ENCODE results near the gene OCSTAMP.

Gene OCSTAMP

GRCh38 chr20:46572790-46573189, 22.3 kb upstream of the OCSTAMP start:
- no peak for DNase-seq

- DNase-seq = no peak
Observed at GRCh38 chr20:46572153-46572552, 21.7 kb upstream of the OCSTAMP start.

DNA sequence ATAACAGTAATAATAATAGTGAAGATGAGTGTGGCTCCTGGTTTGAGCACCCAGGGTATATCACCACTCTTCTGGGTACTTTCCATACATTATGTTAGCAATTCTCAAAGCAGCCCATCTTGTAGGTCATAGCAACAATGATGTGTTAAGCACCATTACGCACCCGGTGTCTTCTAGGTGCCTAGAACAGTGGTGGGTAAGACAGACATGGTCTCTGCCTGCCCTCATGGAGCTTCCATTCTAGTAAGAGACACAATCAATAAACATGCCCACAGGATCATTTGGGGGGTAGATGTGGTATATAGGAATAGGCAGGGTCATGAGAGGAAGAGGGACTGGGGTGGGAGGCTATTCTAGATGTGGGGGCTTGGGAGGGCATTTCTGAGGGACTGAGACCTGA, 21.0 kb upstream of the OCSTAMP start:
- DNase-seq = no peak

GRCh38 chr20:46570956-46571355, 20.5 kb upstream of the OCSTAMP start:
- DNase-seq = no peak

GRCh38 chr20:46569961-46570360, 19.5 kb upstream of the OCSTAMP start:
- no peak for DNase-seq

DNA sequence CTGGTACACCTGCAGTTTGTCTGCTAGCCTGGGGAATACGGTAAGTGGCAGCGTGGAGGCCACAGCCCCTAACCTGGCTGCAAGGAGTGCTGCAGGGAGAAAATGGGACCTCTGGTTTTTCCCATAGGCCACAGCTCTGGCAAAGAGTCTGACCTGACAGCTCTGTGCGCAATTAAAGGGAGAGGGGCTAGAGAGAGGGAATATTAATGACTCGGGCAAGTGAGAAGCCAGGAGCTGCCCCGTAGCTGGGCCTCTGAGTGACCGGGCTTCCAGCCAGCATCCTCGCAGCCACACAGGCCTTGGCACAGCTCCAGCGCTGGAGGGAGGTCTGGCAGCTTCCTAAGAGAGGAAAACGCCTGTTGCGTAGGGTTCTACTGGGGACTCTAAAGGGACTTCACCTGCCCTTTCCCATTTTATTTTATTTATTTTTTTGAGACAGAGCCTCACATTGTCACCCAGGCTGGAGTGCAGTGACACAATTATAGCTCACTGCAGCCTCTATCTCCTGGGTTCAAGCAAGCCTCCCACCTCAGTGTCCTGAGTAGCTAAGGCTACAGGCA, 18.2 kb upstream of the OCSTAMP start:
- DNase-seq = no peak

DNA sequence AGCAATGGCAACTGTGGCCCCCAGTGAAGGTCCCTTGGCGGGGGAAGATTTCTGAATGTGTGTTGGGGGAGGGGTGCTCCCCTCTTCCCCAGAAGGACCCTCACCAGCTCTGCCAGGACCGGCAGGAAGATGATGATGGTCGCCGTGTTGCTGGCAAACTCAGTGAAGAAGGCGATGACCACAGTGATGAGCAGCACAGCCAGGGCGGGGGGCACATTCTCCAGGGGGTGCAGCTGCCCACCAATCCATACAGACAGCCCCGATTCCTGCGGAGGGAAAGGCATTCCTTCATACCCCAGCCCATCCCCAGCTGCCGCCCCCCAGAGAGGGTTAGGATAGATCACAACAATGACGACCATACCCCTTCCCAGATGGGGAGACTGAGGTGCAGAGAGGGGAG, 15.7 kb upstream of the OCSTAMP start:
- no peak for DNase-seq

- DNase-seq = no peak
Observed at GRCh38 chr20:46564241-46564957, 13.9 kb upstream of the OCSTAMP start.

GRCh38 chr20:46563860-46564221, 13.4 kb upstream of the OCSTAMP start:
- DNase-seq = no peak

DNA sequence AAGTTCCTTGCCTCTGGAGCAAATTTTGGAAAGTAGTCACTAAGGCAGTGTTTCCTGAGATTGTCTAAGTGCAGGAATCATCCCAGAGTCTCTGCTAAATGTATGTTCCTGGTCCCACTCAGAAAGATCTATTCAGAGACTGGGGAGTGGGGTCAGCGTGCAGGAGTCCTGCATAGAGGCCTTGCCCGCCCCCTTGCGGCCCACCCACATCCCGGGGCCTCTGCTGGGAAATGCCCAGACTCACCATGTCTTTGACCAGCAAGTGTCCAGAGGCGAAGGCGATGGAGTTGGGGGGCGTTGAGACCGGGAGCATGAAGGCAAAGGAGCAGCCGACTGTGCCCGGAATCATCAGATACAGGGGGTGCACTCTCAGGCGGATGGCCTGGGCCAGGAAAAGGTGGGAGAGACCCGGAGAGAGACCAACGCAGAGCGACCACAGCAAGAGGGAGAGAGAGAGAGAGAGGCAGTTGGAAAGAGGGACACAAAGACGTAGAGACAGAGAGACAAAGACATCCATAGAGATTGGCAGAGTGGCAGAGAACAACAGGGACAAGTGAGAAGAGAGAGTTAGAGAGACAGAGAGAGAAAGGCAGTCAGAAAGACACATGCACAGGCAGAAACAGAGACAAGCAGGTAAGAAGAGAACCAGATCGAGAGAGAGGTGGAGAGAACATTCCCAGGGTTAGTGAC, 12.9 kb upstream of the OCSTAMP start:
- DNase-seq = no peak

DNA sequence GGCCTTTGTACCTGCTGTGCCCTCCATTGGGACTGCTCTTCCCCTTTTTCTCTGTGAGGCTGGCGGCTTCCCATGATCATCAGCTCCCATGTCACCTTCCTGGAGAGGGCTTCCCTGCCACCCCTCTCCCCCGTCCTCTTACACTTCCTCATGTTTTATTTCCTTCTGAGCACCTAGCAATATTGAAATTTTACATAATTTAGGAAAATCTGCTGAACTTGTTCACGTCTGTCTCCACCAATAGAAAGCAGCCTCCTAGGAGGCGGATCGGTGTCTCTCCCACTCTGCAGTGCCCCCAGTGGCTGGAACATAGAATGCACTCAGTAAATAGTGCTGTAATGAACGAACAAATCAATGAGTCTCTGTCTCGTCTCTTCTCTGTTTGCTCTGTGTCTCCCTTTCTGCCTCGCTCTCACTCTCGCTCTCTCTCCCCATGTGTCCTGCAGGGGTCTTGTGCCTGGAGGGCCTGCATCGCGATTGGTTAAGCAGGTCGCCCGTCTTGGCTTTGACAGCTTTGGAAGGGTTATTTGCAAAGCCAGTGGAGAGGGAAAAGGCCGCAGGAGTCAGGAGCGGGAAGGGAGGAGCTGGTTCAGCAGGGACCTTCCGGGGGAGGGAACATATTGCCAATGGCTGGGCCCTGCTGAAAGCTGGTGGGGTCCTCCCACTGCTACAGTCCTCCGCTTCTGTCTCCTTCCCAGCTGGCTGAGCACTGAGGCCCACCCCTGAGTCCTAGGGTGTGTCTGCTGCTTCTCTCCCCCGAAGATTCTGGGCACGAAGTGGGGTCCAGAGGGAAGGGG, 12.1 kb upstream of the OCSTAMP start:
- peak; percentile 15 for DNase-seq

DNA sequence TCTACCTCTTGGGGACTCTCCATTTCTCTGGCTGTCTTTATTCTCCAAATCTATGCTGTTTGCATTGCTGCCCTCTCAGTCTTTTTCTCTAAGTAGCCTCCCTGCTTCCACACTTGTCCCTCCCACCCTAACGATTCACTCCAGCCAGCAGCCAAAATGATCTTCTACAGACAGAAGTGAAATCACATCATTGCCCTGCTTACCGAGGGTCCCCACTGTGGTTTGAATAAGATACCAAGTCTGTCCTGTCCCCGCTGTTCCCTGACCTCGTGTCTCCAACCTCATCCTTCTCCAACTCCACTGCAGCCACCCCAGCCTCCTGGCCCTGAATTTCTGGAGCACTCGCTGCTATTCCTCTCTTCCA, 11.5 kb upstream of the OCSTAMP start:
- no peak for DNase-seq

DNA sequence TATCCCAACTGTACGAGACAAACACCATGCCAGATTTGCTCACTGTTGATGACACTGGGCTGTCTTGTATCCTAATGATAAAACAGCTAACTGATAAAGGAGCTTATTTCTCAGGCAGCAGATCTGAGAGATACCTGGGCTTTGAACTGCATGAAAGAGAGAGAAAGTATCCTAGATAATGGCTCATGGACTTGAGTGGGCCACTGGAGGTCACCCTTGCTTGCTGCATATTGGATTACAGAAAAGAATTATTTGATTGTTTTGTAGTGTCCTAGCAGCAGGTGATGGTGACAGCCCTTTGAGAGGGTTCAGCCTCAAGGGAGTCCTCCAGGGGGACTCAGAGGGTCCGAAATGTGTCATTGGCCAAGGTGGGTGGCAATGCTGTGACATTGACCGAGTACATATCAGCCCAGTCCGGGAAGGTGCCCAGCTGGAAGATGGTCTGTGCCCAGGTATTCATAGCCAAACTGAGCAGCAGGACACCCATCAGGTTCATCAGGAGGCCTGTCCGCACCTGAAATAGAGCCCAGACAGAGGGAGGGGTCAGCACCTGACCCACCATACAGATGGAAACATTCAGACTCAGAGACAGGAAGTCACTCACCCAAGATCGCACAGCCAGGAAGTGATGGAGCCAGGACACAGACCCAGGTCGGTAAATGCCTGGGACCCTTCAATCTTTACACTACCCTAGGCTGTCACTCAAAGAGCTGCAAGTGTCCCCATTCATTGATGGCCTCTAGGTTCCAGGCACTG, 9.4 kb upstream of the OCSTAMP start:
- no peak for DNase-seq

- DNase-seq = no peak
Observed at GRCh38 chr20:46559001-46559400, 8.5 kb upstream of the OCSTAMP start.

GRCh38 chr20:46558511-46558959, 8.1 kb upstream of the OCSTAMP start:
- peak; percentile 23 for DNase-seq

DNA sequence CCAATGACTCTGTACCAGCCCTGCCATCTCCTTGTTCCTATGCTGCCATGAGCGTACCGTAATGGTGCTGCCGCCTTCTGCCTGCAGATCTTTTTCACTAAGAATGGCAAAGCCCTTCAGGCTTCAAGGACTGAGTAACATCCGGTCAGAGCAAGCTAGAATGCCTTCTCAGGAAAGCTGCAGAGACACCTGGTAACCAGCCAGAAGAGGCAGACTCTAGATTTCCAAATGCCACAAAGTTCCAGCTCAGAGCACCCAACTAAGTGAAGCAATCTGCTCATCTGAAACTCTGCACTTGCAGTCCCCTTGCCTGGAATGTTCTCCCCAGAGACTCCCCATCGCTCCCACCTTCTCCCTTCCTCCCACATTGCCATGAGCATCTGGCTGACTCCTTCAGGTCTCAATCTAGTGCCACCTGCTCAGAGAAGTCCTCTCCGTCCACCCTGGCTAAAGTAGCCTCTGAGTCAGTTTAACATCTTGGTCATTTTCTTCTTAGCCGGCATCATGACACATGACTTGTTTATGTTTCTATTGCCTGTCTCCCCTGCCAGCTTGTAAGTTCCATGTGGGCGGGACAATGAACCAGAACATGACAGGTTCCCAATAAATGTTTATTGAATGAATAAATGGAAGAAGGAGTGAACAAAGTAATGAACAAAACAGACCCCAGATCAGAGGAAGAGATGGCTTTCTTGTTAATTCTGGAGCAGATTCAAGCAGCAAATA, 6.9 kb upstream of the OCSTAMP start:
- DNase-seq = no peak

- DNase-seq = no peak
Observed at GRCh38 chr20:46555370-46555956, 5.0 kb upstream of the OCSTAMP start.

GRCh38 chr20:46554828-46555227, 4.4 kb upstream of the OCSTAMP start:
- no peak for DNase-seq

GRCh38 chr20:46553926-46554325, 3.5 kb upstream of the OCSTAMP start:
- no peak for DNase-seq

DNA sequence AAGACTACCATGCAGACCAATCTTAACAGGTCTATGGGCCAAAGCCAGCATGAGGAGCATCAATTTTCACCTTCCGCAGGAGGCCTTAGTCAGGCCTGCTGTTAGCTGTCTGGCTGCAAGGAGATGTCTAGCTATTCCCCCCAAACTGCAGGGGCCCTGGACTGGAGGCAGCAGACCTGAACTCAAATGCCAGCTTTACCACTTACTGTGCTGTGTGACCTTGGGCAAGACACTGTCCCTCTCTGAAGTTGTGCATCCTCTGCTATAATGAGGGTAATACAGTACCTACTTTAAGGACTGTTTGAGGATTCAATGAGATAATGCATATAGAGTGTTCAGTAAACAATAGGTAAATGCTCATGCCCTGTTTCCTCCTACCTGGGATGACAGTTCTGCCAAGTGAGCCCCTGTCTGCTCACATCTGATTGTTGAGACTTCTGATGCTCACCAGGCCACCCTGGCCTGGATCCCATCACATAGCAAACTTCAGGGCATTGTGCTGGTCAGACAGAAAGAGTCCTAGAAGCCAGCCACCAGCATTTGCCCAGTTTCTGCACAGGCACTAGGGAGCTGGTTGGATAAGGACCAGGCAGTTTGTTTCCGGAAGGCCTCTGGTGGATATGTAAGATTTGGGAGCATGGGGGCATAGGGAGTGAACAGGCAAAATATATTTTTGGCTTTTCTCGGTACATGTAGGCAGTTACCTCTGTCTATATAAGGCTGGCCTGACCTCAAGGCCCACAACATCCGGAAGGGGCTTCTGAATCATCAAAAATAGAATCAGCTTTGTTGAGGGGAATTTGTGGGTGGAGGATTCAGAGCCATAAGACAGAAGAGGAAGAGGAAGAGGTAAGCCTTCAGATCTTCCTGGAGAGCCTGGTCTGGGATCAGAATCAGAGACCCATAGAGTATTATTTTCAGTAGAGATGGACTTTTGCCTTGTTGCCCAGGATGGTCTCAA, 2.3 kb upstream of the OCSTAMP start:
- DNase-seq = no peak
